H9 (cell line): ENCODE data around the gene TMX1. TPM values are rescaled to one million over a fixed set of nuclear protein-coding genes. Genes with fewer than 3 reads are reported as not detected.

Experiments used
- DNase-seq: peaks from one replicate; pipeline ENCODE4 v3.0.0-alpha.2; 2017
- H2AFZ ChIP-seq: one replicate; pipeline ENCODE4 v1.6.1; 2013; ENCODE audit warnings: mild to moderate bottlenecking, low read length, control low read depth, moderate library complexity
- H2AK5ac ChIP-seq: 2 replicates; pipeline ENCODE4 v1.6.1; 2013; ENCODE audit warnings: low read length, control low read depth, mixed read lengths; ENCODE audit not compliant: insufficient read length
- H2BK120ac ChIP-seq: one replicate; pipeline ENCODE4 v1.6.1; 2013; ENCODE audit warnings: low read depth, mild to moderate bottlenecking, low read length, control low read depth, inconsistent platforms; ENCODE audit not compliant: poor library complexity, severe bottlenecking
- H2BK12ac ChIP-seq: 2 replicates; pipeline ENCODE4 v1.6.1; 2013; ENCODE audit warnings: low read length, control low read depth, mixed read lengths, low read depth; ENCODE audit not compliant: insufficient read length
- H2BK15ac ChIP-seq: 2 replicates; pipeline ENCODE4 v1.6.1; 2013; ENCODE audit warnings: low read depth, low read length, control low read depth
- H2BK20ac ChIP-seq: one replicate; pipeline ENCODE4 v1.6.1; 2013; ENCODE audit warnings: low read depth, mild to moderate bottlenecking, low read length, control low read depth, inconsistent platforms; ENCODE audit not compliant: poor library complexity, severe bottlenecking
- H2BK5ac ChIP-seq: 2 replicates; pipeline ENCODE4 v1.6.1; 2013; ENCODE audit warnings: low read length, control low read depth, mixed read lengths; ENCODE audit not compliant: insufficient read length
- H3K14ac ChIP-seq: 2 replicates; pipeline ENCODE4 v1.6.1; 2013; ENCODE audit warnings: low read length, control low read depth; ENCODE audit not compliant: insufficient read depth
- H3K18ac ChIP-seq: 2 replicates; pipeline ENCODE4 v1.6.1; 2013; ENCODE audit warnings: low read depth, mild to moderate bottlenecking, mixed read lengths, low read length, control low read depth; ENCODE audit not compliant: insufficient read length
- H3K23ac ChIP-seq: 2 replicates; pipeline ENCODE4 v1.6.1; 2013; ENCODE audit warnings: low read length, control low read depth, mixed read lengths, low read depth; ENCODE audit not compliant: insufficient read length
- H3K23me2 ChIP-seq: 2 replicates; pipeline ENCODE4 v1.6.1; 2013; ENCODE audit warnings: low read depth, mild to moderate bottlenecking, mixed read lengths, low read length, control low read depth; ENCODE audit not compliant: insufficient read length, poor library complexity, severe bottlenecking
- H3K27ac ChIP-seq: 2 replicates; pipeline ENCODE4 v1.5.1; 2013; ENCODE audit warnings: low read length, control low read depth, mixed read lengths, low read depth; ENCODE audit not compliant: insufficient read length
- H3K27me3 ChIP-seq: 2 replicates; pipeline ENCODE4 v1.6.1; 2013; ENCODE audit warnings: low read length, control low read depth, inconsistent platforms; ENCODE audit not compliant: insufficient read depth
- H3K4ac ChIP-seq: 2 replicates; pipeline ENCODE4 v1.6.1; 2013; ENCODE audit warnings: low read depth, mild to moderate bottlenecking, control low read depth, inconsistent platforms, low read length, moderate library complexity
- H3K4me1 ChIP-seq: 2 replicates; pipeline ENCODE4 v1.6.1; 2013; ENCODE audit warnings: low read length, control low read depth, inconsistent platforms; ENCODE audit not compliant: insufficient read depth
- H3K4me2 ChIP-seq: 2 replicates; pipeline ENCODE4 v1.6.1; 2013; ENCODE audit warnings: low read length, control low read depth, mixed read lengths; ENCODE audit not compliant: insufficient read length, insufficient read depth
- H3K56ac ChIP-seq: 2 replicates; pipeline ENCODE4 v1.6.1; 2013; ENCODE audit warnings: low read depth, mild to moderate bottlenecking, mixed read lengths, low read length, control low read depth; ENCODE audit not compliant: insufficient read length
- H3K79me1 ChIP-seq: 2 replicates; pipeline ENCODE4 v1.6.1; 2013; ENCODE audit warnings: low read depth, mild to moderate bottlenecking, moderate library complexity, low read length, control low read depth, inconsistent platforms; ENCODE audit not compliant: insufficient read depth, poor library complexity, severe bottlenecking
- H3K79me2 ChIP-seq: 2 replicates; pipeline ENCODE4 v1.6.1; 2013; ENCODE audit warnings: low read length, control low read depth, inconsistent platforms; ENCODE audit not compliant: insufficient read depth
- H3K9ac ChIP-seq: 2 replicates; pipeline ENCODE4 v1.6.1; 2013; ENCODE audit warnings: low read length, control low read depth, mixed read lengths; ENCODE audit not compliant: insufficient read length; ENCODE audit errors: extremely low read depth
- H3K9me3 ChIP-seq: one replicate; pipeline ENCODE4 v1.6.1; 2013; ENCODE audit warnings: low read depth, low read length, inconsistent platforms; ENCODE audit not compliant: control insufficient read depth
- H3T11ph ChIP-seq: one replicate; pipeline ENCODE4 v1.6.1; 2013; ENCODE audit warnings: mild to moderate bottlenecking, low read length, control low read depth, inconsistent platforms
- H4K20me1 ChIP-seq: one replicate; pipeline ENCODE4 v1.6.1; 2013; ENCODE audit not compliant: control insufficient read depth, insufficient read length, insufficient read depth
- H4K5ac ChIP-seq: 2 replicates; pipeline ENCODE4 v1.6.1; 2013; ENCODE audit warnings: low read depth, mild to moderate bottlenecking, mixed read lengths, low read length, control low read depth; ENCODE audit not compliant: insufficient read length
- H4K8ac ChIP-seq: replicated peaks from 2 replicates; pipeline ENCODE4 v1.6.1; 2013; ENCODE audit warnings: low read length, control low read depth, mixed read lengths, low read depth; ENCODE audit not compliant: insufficient read length
- H4K91ac ChIP-seq: 2 replicates; pipeline ENCODE4 v1.6.1; 2013; ENCODE audit warnings: low read depth, mild to moderate bottlenecking, moderate library complexity, mixed read lengths, low read length, control low read depth; ENCODE audit not compliant: insufficient read length
- H3K27ac Mint-ChIP-seq, 3 experiments: 2 replicates in 2 of 3; 3 replicates in 1 of 3; pipeline ENCODE4 v1.8.0; 2020 to 2021; ENCODE audit warnings: mixed read lengths in 3 of 3, mild to moderate bottlenecking in 1 of 3, moderate library complexity in 1 of 3
- H3K27me3 Mint-ChIP-seq: 2 replicates; pipeline ENCODE4 v1.8.0; 2021; ENCODE audit warnings: low read depth, mild to moderate bottlenecking, moderate library complexity, mixed read lengths
- H3K36me3 Mint-ChIP-seq, 3 experiments: 2 replicates in 2 of 3; 3 replicates in 1 of 3; pipeline ENCODE4 v1.8.0; 2020 to 2021; ENCODE audit warnings: low read depth in 3 of 3, mixed read lengths in 3 of 3; ENCODE audit not compliant: insufficient read depth in 1 of 3
- H3K4me1 Mint-ChIP-seq, 2 experiments: 2 replicates each; pipeline ENCODE4 v1.8.0; 2020; ENCODE audit warnings: mixed read lengths in 2 of 2
- H3K4me3 Mint-ChIP-seq, 2 experiments: 2 replicates in 1 of 2; 3 replicates in 1 of 2; pipeline ENCODE4 v1.8.0; 2020 to 2021; ENCODE audit warnings: mild to moderate bottlenecking in 2 of 2, mixed read lengths in 2 of 2, moderate library complexity in 1 of 2
- H3K9me3 Mint-ChIP-seq, 2 experiments: 2 replicates in 1 of 2; 3 replicates in 1 of 2; pipeline ENCODE4 v1.8.0; 2020; ENCODE audit warnings: mild to moderate bottlenecking in 2 of 2, mixed read lengths in 2 of 2, moderate library complexity in 1 of 2
- total RNA-seq: library from RNA; stranded (reverse); gene quantifications from 2 replicates; pipeline ENCODE4 v1.2.1, GENCODE V29; 2021
- TF ChIP-seq, protein P1 (sequence below): fragments of 200-600 bp; sonication (generic); conservative IDR thresholded peaks from 3 replicates; pipeline ENCODE4 v1.8.0; 2021; ENCODE audit warnings: antibody characterized with exemption, mild to moderate bottlenecking

The TMX1 gene
- total RNA-seq, 1 experiment from 2014 or later = 83.5 TPM

GRCh38 chr14:51228391-51228790, 11.7 kb upstream of the TMX1 start:
- Histone ChIP-seq H3K18ac (no peak overlapping the region), H3K4me1 (no peaks in the 10 kb centered on the region), H3T11ph (no peak overlapping the region), H3K56ac (no peak overlapping the region), H2BK20ac (no peak overlapping the region), H4K8ac (no peak overlapping the region), H4K5ac (no peak overlapping the region), H3K14ac (no peak overlapping the region), H2AK5ac (no peak overlapping the region), H4K91ac (no peak overlapping the region), H3K79me1 (no peaks in the 10 kb centered on the region), H3K4me2 (no peak overlapping the region), H2BK120ac (no peak overlapping the region), H3K4ac (no peak overlapping the region), H3K9ac (no peak overlapping the region), H3K23ac (no peak overlapping the region), H3K23me2 (no peaks in the 10 kb centered on the region), H4K20me1 (no peaks in the 10 kb centered on the region), H2BK15ac (no peak overlapping the region), H2BK5ac (no peak overlapping the region), H3K79me2 (no peaks in the 10 kb centered on the region), H3K27ac (no peak overlapping the region), H3K9me3 (no peaks in the 10 kb centered on the region), H2BK12ac (no peak overlapping the region), H2AFZ (no peak overlapping the region), H3K27me3 (no peaks in the 10 kb centered on the region)
- no peak overlapping the region for H3K27ac Mint-ChIP-seq
- peaks cover 2 to 6% (median 3%) of the 10 kb centered on the region in 3 experiments; a peak in 5 of 7 replicates for H3K36me3 Mint-ChIP-seq
- DNase-seq = no peak
- H3K4me3 Mint-ChIP-seq = no peak overlapping the region
- no peaks in the 10 kb centered on the region for H3K27me3 Mint-ChIP-seq
- peaks cover 4% of the 10 kb centered on the region in 2 experiments for H3K9me3 Mint-ChIP-seq
- H3K4me1 Mint-ChIP-seq = no peaks in the 10 kb centered on the region
- TF ChIP-seq, protein P1, sequence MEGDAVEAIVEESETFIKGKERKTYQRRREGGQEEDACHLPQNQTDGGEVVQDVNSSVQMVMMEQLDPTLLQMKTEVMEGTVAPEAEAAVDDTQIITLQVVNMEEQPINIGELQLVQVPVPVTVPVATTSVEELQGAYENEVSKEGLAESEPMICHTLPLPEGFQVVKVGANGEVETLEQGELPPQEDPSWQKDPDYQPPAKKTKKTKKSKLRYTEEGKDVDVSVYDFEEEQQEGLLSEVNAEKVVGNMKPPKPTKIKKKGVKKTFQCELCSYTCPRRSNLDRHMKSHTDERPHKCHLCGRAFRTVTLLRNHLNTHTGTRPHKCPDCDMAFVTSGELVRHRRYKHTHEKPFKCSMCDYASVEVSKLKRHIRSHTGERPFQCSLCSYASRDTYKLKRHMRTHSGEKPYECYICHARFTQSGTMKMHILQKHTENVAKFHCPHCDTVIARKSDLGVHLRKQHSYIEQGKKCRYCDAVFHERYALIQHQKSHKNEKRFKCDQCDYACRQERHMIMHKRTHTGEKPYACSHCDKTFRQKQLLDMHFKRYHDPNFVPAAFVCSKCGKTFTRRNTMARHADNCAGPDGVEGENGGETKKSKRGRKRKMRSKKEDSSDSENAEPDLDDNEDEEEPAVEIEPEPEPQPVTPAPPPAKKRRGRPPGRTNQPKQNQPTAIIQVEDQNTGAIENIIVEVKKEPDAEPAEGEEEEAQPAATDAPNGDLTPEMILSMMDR = no peak
